HAP-1 (cell line): ENCODE data around the gene SLC6A15.
A peak's percentile ranks its signal among the peaks of the same experiment; 100 is the strongest.

Experiments
- DNase-seq, 2 experiments: peaks; one replicate each; pipeline ENCODE4 v3.0.0-alpha.2; 2016 to 2020; ENCODE audit warnings: low spot score in 2 of 2
- H3K27me3 ChIP-seq: fragments of 250-450 bp; sonication (Bioruptor Pico); 2 replicates; pipeline ENCODE4 v1.5.1; 2020; ENCODE audit warnings: low read depth, mild to moderate bottlenecking, moderate library complexity
- H3K36me3 ChIP-seq: fragments of 250-450 bp; sonication (Bioruptor Pico); replicated peaks from 2 replicates; pipeline ENCODE4 v1.5.1; 2020; ENCODE audit warnings: mild to moderate bottlenecking
- H3K4me1 ChIP-seq: fragments of 250-450 bp; sonication (Bioruptor Pico); 2 replicates; pipeline ENCODE4 v1.5.1; 2020; ENCODE audit warnings: mild to moderate bottlenecking
- H3K4me3 ChIP-seq: fragments of 250-450 bp; sonication (Bioruptor Pico); 2 replicates; pipeline ENCODE4 v1.5.1; 2020; ENCODE audit warnings: mild to moderate bottlenecking, moderate library complexity
- H3K9me3 ChIP-seq: fragments of 250-450 bp; sonication (Bioruptor Pico); 2 replicates; pipeline ENCODE4 v1.5.1; 2020; ENCODE audit warnings: mild to moderate bottlenecking, moderate library complexity
- in situ Hi-C: fragments of 300-500 bp; cut with MboI; formaldehyde crosslinking; loops from 3 replicates; pipeline ENCODE4 v1.14.3; 2020; ENCODE audit warnings: low sequenced_read_pairs, inconsistent platforms, mixed read lengths

The SLC6A15 gene

GRCh38 chr12:84857525-84858208 lies 54.9 kb downstream of the SLC6A15 start:
- Histone ChIP-seq H3K9me3 (no peaks in the 10 kb centered on the region), H3K27me3 (no peaks in the 10 kb centered on the region), H3K4me3 (no peak overlapping the region), H3K4me1 (no peaks in the 10 kb centered on the region), H3K36me3 (no peaks in the 10 kb centered on the region)
- no peak for DNase-seq
- in situ Hi-C loops, result no loop called here

- no peak for DNase-seq
- no peaks in the 10 kb centered on the region for H3K9me3 ChIP-seq
- no peaks in the 10 kb centered on the region for H3K36me3 ChIP-seq
- H3K27me3 ChIP-seq, result no peaks in the 10 kb centered on the region
- H3K4me3 ChIP-seq, result no peak overlapping the region
- in situ Hi-C loops, result no loop called here
- no peaks in the 10 kb centered on the region for H3K4me1 ChIP-seq
Observed at GRCh38 chr12:84856156-84856900, 56.3 kb downstream of the SLC6A15 start.

GRCh38 chr12:84843593-84844144 lies 68.9 kb downstream of the SLC6A15 start:
- no peaks in the 10 kb centered on the region for H3K36me3 ChIP-seq
- in situ Hi-C loops, result loop anchor here (25.0 kb wide), 1 partner anchor 331 kb away; no protein-coding TSS in a partner anchor

GRCh38 chr12:84842406-84843013 lies 70.1 kb downstream of the SLC6A15 start:
- peaks cover 5% of the 10 kb centered on the region for H3K4me1 ChIP-seq

More at GRCh38 chr12:84843593-84844144, 68.9 kb downstream of the SLC6A15 start:
- H3K9me3 ChIP-seq, result no peaks in the 10 kb centered on the region
- peaks cover 5% of the 10 kb centered on the region for H3K4me1 ChIP-seq
- no peak for DNase-seq
- no peaks in the 10 kb centered on the region for H3K27me3 ChIP-seq
- H3K4me3 ChIP-seq, result no peak overlapping the region

GRCh38 chr12:84841591-84841990 lies 71.0 kb downstream of the SLC6A15 start:
- in situ Hi-C loops, result loop anchor here (25.0 kb wide), 1 partner anchor 329 kb away; no protein-coding TSS in a partner anchor
- H3K4me1 ChIP-seq, result peaks cover 5% of the 10 kb centered on the region
- no peaks in the 10 kb centered on the region for H3K27me3 ChIP-seq
- no peak for DNase-seq
- H3K9me3 ChIP-seq, result no peaks in the 10 kb centered on the region
- H3K36me3 ChIP-seq, result no peaks in the 10 kb centered on the region
- no peak overlapping the region for H3K4me3 ChIP-seq

More at GRCh38 chr12:84842406-84843013, 70.1 kb downstream of the SLC6A15 start:
- Histone ChIP-seq H3K27me3 (no peaks in the 10 kb centered on the region), H3K4me3 (no peak overlapping the region), H3K36me3 (no peaks in the 10 kb centered on the region), H3K9me3 (no peaks in the 10 kb centered on the region)
- in situ Hi-C loops, result loop anchor here (25.0 kb wide), 1 partner anchor 330 kb away; no protein-coding TSS in a partner anchor
- DNase-seq, result peak; percentile 67 to 77

- Histone ChIP-seq H3K9me3 (no peaks in the 10 kb centered on the region), H3K4me3 (no peak overlapping the region), H3K4me1 (peaks cover 5% of the 10 kb centered on the region), H3K27me3 (no peaks in the 10 kb centered on the region), H3K36me3 (no peaks in the 10 kb centered on the region)
- in situ Hi-C loops, result loop anchor here (25.0 kb wide), 1 partner anchor 328 kb away; no protein-coding TSS in a partner anchor
- no peak for DNase-seq
Observed at GRCh38 chr12:84840356-84840755, 72.2 kb downstream of the SLC6A15 start.

- Histone ChIP-seq H3K4me1 (peaks cover 8% of the 10 kb centered on the region), H3K9me3 (no peaks in the 10 kb centered on the region), H3K36me3 (no peaks in the 10 kb centered on the region), H3K4me3 (no peak overlapping the region), H3K27me3 (no peaks in the 10 kb centered on the region)
- in situ Hi-C loops, result loop anchor here (25.0 kb wide), 1 partner anchor 315 kb away; no protein-coding TSS in a partner anchor
- no peak for DNase-seq
Observed at GRCh38 chr12:84826925-84827324, 85.7 kb downstream of the SLC6A15 start.

GRCh38 chr12:84825149-84825548 lies 87.5 kb downstream of the SLC6A15 start:
- no peaks in the 10 kb centered on the region for H3K27me3 ChIP-seq
- no peak for DNase-seq
- in situ Hi-C loops, result loop anchor here (25.0 kb wide), 1 partner anchor 313 kb away; no protein-coding TSS in a partner anchor

GRCh38 chr12:84822525-84822924 lies 90.1 kb downstream of the SLC6A15 start:
- H3K36me3 ChIP-seq, result no peaks in the 10 kb centered on the region
- in situ Hi-C loops, result no loop called here

More at GRCh38 chr12:84825149-84825548, 87.5 kb downstream of the SLC6A15 start:
- Histone ChIP-seq H3K4me3 (no peak overlapping the region), H3K9me3 (no peaks in the 10 kb centered on the region), H3K36me3 (no peaks in the 10 kb centered on the region), H3K4me1 (no peaks in the 10 kb centered on the region)

GRCh38 chr12:84816916-84817695 lies 95.5 kb downstream of the SLC6A15 start:
- Histone ChIP-seq H3K36me3 (no peaks in the 10 kb centered on the region), H3K4me1 (no peaks in the 10 kb centered on the region), H3K4me3 (no peak overlapping the region), H3K9me3 (no peaks in the 10 kb centered on the region), H3K27me3 (no peaks in the 10 kb centered on the region)
- no peak for DNase-seq
- in situ Hi-C loops, result no loop called here

More at GRCh38 chr12:84822525-84822924, 90.1 kb downstream of the SLC6A15 start:
- Histone ChIP-seq H3K9me3 (no peaks in the 10 kb centered on the region), H3K4me1 (no peaks in the 10 kb centered on the region), H3K4me3 (no peak overlapping the region), H3K27me3 (no peaks in the 10 kb centered on the region)
- DNase-seq, result no peak

GRCh38 chr12:84814664-84815245 lies 97.8 kb downstream of the SLC6A15 start:
- in situ Hi-C loops, result no loop called here
- no peaks in the 10 kb centered on the region for H3K9me3 ChIP-seq
- no peaks in the 10 kb centered on the region for H3K36me3 ChIP-seq
- no peak for DNase-seq
- H3K4me1 ChIP-seq, result no peaks in the 10 kb centered on the region
- H3K4me3 ChIP-seq, result no peak overlapping the region
- H3K27me3 ChIP-seq, result no peaks in the 10 kb centered on the region

GRCh38 chr12:84813780-84814663 lies 98.6 kb downstream of the SLC6A15 start:
- H3K4me3 ChIP-seq, result no peak overlapping the region
- in situ Hi-C loops, result no loop called here
- H3K9me3 ChIP-seq, result no peaks in the 10 kb centered on the region
- no peaks in the 10 kb centered on the region for H3K27me3 ChIP-seq
- no peaks in the 10 kb centered on the region for H3K36me3 ChIP-seq
- H3K4me1 ChIP-seq, result no peaks in the 10 kb centered on the region
- DNase-seq, result no peak
